Peyer's patch (tissue), 4 donors: Measurements from ENCODE around the gene RPTOR.

Experiments
- CTCF ChIP-seq, 6 experiments: fragments of 450-650 bp in 4 of 6; fragments of 200-600 bp in 2 of 6; sonication (generic) in 1 of 6; IDR thresholded peaks; one replicate each; pipeline ENCODE4 v1.5.1; 2017 to 2019; ENCODE audit warnings: antibody characterized with exemption in 6 of 6, mild to moderate bottlenecking in 3 of 6, moderate library complexity in 1 of 6
- POLR2A ChIP-seq, 2 donors: fragments of 450-650 bp; IDR thresholded peaks; one replicate each; pipeline ENCODE4 v1.5.1; 2017; ENCODE audit warnings: antibody characterized with exemption in 2 of 2, mild to moderate bottlenecking in 2 of 2, moderate library complexity in 2 of 2

- no peak for TF ChIP-seq CTCF (IDR thresholded peaks at IDR 0.05)
- no peak for TF ChIP-seq POLR2A (IDR thresholded peaks at IDR 0.05)
Measured at GRCh38 chr17:80716986-80717719, 172.5 kb downstream of the RPTOR start.
